Hepatocyte (in vitro differentiated cells): ENCODE measurements around the gene PNPLA7.

Experiments used
- CTCF ChIP-seq: fragments of 200-600 bp; sonication (generic); IDR thresholded peaks from 2 replicates; pipeline ENCODE4 v1.5.1; 2016; ENCODE audit warnings: antibody characterized with exemption, mild to moderate bottlenecking; ENCODE audit not compliant: poor library complexity
- EZH2 ChIP-seq: fragments of 200-600 bp; sonication (generic); IDR thresholded peaks from 2 replicates; pipeline ENCODE4 v1.6.1; 2016; ENCODE audit warnings: antibody characterized with exemption, mild to moderate bottlenecking, borderline replicate concordance

GRCh38 chr9:137502008-137502911 is 47.9 kb downstream of the PNPLA7 start:
- no peak for TF ChIP-seq CTCF
- TF ChIP-seq EZH2 = no peak
